Stimulated activated CD4-positive, alpha-beta T cell treated with anti-CD3 and anti-CD28 coated beads, Interleukin-4, amount 100 ng/mL, for 1 hour (primary cell): ENCODE measurements around the gene ANAPC2.
"Not testable (repeated sequence)": the region's sequence is repeated elsewhere in the genome, so short reads cannot be mapped to it uniquely, and the experiment has no call there.

Experiments used
- DNase-seq: peaks from one replicate; pipeline ENCODE4 v3.0.0-alpha.2; 2020

Gene ANAPC2

DNA sequence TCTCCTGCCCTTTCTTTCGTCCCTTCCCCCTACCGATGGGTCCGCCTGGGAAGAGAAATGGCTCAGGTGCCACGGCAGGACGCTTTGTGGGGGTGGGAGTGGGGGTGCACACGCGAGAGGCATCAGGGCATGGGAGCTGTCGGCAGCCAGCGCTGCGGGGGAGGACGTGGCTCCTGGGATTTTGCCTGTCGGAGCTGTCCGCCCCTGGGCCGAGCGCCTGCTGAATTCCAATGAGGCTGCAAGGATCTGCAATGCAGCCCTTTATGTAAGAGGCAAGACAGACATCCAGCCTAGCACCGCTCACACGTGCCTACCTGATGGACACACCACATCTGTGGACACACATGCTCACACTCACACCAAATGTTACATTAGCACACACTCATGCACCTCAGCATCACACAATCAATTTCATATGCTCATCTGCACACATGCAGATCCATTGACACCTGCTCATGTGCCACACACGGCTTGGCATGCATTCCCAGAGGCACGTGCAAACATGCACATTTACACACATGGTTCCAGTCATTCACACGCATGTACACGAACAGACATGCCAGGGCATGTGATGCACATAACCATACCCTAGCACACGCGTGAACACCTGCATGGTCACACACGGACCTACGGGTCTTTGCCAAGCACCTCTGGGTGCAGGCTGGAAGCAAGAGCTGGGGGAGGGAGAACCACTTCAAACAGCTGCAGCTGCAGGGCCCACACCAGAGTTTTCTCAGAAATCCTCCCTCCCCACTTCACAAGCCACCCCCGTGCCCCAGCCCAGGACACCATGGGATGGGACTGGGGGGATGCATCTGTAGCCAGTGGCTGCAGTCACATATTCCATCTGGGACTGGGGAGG lies 48.0 kb downstream of the ANAPC2 start:
- no peak for DNase-seq

DNA sequence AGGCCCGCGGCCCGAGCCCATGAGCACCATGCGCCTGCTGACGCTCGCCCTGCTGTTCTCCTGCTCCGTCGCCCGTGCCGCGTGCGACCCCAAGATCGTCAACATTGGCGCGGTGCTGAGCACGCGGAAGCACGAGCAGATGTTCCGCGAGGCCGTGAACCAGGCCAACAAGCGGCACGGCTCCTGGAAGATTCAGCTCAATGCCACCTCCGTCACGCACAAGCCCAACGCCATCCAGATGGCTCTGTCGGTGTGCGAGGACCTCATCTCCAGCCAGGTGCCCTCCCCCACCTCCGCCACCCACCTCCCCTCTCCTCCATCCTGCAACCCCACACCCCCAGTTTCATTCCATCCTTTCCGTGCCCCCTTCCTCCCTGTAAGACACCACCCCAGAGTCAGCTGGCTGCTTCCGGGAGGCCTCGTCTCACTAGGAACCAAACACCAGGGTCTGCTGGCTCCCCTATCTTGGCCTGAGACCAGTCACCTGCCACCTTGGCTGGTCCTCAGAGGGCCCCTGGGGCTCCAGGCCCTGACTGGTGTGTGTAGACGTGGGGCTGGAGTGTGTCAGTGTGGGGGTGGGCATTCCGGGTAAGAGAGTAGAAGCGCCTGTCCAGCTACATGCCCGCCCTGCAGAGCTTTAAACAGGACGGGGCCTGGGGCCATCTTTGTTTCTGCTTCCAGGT lies 48.8 kb downstream of the ANAPC2 start:
- no peak for DNase-seq

DNA sequence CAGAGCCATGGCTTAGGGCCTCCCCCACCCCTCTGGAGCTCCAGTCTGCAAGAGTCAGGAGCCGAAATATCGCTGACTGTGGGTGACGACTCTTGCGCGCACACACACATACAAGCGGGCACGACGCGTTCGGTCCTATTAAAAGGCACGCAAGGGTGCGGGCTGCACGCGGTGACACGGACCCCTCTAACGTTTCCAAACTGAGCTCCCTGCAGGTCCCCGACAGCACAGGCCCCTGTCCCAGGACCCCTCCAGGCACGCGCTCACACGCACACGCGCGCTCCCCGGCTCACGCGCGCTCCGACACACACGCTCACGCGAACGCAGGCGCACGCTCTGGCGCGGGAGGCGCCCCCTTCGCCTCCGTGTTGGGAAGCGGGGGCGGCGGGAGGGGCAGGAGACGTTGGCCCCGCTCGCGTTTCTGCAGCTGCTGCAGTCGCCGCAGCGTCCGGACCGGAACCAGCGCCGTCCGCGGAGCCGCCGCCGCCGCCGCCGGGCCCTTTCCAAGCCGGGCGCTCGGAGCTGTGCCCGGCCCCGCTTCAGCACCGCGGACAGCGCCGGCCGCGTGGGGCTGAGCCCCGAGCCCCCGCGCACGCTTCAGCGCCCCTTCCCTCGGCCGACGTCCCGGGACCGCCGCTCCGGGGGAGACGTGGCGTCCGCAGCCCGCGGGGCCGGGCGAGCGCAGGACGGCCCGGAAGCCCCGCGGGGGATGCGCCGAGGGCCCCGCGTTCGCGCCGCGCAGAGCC lies 49.5 kb downstream of the ANAPC2 start, which contains the start of gene GRIN1:
TSS of gene GRIN1 (plus strand) at position 433 of the 746 bp plus-strand sequence. CDS start 333 bp downstream, outside the sequence.
- DNase-seq: peak; percentile 40

DNA sequence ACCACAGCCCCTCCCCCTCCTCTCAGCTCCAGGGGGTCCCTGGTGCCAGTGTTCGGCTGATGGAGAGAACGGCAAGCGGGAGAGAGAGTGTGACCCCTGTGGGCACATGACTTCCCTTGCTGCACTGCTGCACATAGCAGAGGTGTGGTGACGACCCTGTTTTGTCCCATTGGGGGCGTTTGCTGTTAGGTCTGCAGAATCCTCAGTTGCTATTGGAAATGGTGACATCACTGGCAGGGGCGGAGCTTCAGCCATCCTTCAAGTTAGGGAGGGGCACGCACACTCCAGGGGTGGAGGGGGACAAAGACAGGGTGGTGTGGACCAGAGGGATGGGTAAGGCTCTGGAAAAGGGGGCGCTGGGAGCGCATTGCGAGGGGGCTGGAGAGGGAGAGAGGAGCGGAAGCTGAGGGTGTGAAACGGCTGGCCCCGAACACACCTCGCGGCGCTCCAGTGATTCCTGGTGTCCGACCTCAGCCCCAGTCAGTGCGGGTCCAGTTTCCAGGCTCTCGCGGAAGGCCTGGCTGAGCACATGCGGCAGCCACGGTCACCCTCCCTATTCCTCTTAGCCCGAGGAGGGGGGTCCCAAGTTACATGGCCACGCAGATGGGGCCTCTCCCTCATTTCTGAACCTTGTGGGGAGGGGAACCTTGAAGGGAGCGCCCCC lies 50.2 kb downstream of the ANAPC2 start:
- no peak for DNase-seq

DNA sequence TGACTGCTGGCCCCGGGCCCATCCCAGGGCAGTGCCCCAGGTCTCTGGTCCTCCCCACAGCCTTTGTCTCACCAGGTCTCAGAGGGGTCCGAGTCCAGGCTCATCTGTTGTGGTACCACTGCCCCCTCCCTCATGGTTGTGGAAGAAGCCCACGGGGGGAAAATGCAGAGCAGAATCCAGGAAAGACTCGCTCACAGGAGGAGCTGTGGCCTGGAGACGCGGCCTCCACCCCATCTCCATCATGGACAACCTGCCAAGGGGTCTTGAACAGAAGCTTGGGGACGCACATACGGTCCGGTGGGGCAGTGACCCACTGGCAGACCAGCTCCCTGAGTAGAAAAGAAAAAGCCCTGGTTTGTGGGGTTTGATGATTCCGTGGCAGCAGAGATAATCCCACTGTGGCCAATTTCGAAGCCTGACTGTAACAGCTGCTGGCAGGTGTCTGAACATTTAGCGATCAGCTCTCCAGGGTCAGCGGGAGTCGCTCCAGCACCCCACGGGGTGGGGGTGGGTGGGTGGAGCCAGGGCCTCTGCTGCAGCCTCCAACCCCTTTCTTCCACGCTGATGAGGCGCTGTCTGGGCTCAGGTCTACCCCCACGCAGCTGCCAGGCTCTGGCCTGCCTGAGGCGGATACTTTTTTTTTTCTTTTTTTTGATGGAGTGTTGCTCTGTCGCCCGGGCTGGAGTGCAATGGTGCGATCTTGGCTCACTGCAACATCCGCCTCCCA lies 51.3 kb downstream of the ANAPC2 start:
- no peak for DNase-seq

DNA sequence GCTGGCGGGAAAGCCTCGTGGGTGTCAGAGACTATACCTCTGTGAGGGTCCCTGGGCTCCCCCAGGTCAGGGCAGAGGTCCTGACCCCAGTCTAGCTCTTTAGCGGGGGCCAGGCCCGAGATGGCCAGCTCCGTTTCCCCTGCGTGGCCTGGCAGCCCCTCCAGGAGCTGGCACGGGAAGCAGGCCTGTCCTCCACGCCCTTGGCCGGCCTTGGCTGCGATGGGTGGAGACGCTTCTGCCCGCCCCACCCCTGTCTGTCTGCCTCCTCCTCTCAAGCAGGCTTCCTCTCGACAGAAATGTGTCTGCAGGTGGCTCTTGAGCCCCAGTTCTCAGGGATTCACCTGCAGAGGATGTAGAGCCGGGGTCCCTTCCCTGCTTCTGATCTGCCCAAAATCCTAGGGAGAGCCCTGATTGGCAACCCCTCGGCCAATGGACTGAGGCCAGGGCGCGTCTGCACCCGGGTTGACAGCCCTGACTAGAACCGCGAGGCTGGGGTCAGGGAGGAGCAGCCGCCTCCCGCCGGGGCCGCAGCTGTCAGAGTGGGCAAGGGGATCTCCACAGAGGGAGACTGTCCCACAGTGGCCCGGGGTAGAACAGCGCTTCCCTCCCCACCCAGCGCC lies 52.0 kb downstream of the ANAPC2 start:
- DNase-seq: no peak

DNA sequence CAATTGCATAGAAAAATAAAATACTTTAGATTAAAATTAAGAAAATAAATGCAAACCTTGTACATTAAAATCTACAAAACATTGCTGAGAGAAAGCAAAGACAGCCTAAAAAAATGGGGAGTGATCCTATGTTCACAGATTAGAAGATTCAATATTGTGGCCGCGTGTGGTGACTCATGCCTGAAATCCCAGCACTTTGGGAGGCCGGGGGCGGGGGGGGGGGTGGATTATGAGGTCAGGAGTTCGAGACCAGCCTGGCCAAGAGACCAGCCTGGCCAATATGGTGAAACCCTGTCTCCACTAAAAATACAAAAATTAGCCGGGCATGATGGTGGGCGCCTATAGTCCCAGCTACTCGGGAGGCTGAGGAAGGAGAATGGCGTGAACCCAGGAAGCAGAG lies 53.2 kb downstream of the ANAPC2 start:
- DNase-seq: not testable (repeated sequence)

DNA sequence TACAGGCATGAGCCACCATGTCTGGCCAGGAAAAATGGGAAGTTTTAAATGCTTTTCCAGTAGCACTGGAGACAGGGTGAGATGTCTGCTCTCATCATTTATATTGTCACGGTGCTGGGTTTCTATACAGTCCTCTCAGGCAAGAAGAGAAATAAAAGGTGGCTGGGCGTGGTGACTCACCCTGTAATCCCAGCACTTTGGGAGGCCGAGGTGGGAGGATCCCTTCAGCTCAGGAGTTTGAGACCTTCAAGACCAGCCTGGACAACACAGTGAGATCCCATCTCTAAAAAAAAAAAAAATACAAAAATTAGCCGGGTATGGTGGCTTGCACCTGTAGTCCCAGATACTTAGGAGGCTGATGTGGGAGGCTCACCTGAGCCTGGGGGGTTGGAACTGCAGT lies 54.2 kb downstream of the ANAPC2 start:
- no peak for DNase-seq

DNA sequence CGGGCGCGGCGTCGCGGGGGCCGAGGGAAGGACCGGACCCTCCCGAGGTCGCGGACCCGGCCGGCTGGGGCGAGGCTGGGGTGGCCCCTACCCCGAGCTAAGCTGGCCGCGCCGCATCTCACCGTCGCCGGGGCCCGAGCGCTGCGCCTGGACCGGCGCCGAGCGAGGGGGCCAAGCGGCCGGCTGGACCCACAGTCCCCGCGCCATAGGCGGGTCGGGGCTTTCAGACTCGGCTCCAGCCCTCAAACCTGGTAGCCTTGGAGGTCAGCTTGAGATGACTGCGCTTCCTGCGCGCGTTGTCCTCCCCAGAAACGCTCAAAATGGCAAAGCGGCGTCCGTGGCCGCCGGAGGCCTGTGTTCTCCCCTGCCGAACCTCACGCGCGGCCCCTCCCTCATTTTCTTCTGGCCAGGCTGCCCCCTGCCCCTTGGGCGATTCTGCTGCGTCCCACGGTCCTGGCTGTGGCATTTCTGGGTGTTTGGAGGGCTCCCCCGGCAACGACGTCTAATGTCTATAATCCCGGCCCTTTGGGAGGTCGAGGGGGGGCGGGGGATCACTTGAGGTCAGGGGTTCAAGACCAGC lies 58.1 kb downstream of the ANAPC2 start:
- no peak for DNase-seq

DNA sequence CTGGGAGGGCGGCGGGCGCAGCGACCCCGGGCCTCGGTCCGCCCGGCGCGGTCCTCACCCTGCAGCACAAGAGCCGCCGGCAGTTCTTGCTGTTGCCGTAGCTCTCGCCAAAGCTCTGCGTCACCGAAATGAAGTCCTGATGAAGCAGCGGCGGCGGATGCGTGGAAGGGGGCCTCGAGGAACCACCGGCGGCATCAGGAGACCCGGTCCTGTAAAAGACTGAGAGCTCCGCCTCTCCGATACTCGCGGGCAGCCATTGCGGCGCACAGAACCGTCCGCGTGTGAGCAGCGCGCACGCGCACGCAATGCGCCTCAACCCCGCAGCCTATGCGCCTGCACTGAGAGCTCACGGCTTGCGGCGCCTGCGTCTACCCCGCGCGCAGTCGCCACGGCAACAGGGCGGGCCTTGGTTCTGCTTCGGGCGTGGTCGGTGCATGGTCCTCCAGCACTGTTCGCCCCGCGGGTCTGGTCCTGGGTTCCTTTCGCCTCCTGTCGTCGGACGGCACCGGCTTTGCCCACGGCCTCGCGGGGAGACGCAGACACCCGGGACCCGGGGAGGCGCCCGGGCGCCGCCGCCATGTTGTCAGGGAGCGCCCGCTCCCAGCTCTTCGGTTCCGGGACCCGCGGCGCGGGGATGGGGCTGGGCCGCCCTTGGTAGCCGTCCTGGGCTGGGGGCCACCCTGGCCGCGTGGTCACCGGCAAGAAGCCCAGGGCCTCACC lies 58.7 kb downstream of the ANAPC2 start:
- peak; percentile 89 for DNase-seq

DNA sequence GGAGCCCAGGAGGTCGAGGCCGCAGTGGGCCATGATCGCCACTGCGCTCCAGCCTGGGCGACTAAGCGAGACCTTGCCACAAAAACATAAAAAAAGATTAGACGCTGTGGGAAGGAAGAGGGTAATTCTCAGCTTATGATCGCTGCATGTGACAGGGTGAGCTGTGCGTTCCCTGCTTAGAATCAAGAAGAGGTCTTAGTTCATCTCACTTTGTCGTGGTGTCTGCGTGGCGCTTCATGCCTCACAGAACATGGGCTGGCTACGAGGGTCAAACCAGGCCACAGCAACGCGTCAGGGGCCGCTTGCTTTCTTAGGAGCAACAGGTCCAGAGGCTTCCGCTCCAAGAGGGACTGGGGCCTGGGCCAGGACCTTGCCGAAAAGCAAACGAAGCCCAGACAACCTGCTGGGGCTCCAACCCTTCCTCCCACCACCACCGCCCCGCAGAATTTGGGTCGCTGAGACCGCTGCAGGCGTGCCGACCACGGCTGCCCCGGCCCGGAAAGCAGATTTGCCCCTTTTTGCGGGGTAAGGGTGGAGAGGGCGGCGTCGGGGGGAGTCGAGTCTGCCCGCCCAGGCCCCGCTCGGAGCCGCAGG lies 59.4 kb downstream of the ANAPC2 start:
- no peak for DNase-seq

DNA sequence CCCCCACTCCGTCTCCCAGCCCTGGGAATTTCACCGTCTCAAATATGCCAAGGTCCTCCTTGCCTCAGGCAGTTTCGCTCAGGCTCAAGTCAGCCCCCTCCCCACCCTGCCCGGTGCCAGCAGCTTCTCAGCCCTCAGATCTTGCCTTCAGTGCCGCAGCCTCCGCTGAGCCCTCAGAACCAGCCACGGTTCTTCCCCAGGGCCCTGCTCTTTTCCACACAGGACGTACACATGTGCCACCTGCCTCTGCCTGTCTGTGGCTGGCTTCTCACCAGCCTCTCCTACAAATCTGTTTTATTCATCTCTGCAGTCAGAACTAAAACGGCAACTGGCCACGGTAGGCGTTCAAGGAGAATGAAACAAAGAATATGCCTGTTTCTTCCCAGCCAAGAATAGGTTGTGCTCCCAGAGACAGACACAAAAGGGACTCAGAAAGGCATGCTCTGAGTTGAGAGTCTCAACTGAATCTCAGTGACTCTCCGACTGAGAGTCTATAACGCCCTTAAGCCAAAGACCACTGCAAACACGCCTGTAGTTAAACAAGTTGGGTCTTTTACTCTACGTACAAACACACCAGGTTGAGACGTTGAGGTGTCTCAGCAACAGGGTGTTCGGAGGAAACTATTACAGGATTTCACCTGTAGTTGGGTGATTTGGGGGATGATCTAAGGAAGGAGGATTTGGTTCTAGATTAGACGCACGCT lies 60.0 kb downstream of the ANAPC2 start:
- DNase-seq: peak; percentile 32

DNA sequence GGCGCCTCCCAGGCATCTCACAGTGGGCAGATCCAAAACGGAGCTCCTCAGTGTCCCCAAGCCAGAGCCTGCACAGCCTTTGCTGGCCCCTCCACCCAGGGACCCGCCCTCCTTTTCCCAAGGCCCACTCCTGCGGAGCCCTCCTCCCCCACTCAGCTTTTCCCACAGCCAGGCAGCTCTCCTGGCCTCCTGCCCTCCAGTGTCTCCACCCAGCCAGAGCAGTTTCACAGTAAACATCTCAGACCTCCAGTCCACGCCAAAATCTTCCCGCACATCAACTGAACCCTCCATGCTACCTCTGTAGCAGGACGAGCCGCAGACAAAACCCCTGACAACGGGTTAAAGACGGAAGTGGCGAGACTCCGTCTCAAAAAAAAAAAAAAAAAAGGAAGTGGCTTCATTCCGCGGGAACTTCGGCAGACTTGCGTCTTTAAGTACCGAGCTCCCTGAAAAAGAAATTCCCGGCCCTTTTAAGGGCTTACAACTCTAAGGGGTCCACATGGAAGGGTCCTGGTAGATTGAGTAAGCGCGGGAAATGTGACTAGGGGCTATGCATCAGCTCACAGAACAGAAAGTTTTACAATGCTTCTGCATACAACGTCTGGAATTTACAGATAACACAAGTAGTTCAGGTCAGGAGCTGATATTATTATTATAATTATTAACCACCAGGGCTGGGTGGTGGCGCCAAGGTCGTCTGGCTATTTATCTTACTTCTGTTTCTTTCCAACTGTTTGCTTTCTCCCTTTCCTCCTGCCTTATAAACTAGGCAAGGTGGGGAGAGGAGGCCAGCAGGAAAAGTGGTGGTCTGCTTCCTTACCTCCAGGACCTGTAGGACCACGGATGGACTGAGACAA lies 60.8 kb downstream of the ANAPC2 start:
- DNase-seq: no peak

DNA sequence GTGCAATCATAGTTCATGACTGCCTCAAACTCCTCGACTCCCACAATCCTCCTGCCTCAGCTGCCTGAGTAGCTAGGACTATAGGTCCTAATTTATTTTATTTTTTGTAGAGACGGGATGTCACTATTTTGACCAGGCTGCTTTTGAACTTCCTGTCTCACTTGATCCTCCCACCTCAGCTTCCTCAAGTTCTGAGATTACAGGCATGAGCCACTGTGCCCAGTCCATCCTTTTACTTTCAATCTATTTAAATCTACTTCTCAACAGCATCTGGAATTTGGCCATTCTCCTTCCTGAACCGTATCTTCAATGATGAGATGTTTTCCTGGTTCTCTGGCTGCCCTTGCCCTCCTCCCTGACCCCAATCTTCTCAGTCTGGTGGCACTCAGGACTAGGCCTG lies 61.6 kb downstream of the ANAPC2 start:
- no peak for DNase-seq
